ENCODE data around the gene TIMM44. TPM values are rescaled to one million over a fixed set of nuclear protein-coding genes. Genes with fewer than 3 reads are reported as not detected.

The TIMM44 gene
- total and polyA plus RNA-seq, 4 donors: 38.4 to 75.8 (median 53.0) TPM

GRCh38 chr19:7953576-7953975 lies 10.1 kb upstream of the TIMM44 start:
- no peak for TF ChIP-seq CTCF (IDR thresholded peaks at IDR 0.05; ENCODE audit: control extremely low read depth, extremely low read depth)
- H3K27me3 ChIP-seq (ENCODE audit: control insufficient read depth in 3 of 3, insufficient read depth in 3 of 3, low read length in 2 of 3): no peaks in the 10 kb centered on the region
- 59 to 68% methylated on average over 7 of the region's 7 CpGs for WGBS, 2 donors
- no peak overlapping the region for H3K4me3 ChIP-seq
- ATAC-seq (ENCODE audit: insufficient read depth, low FRiP score) (no peak), DNase-seq (no peak)
- H3K9ac ChIP-seq (ENCODE audit: insufficient read depth in 1 of 2, low read length in 2 of 2): no peak overlapping the region
- H3K36me3 ChIP-seq (ENCODE audit: control insufficient read depth in 4 of 4, insufficient read depth in 4 of 4, low read length in 4 of 4): peaks cover 0 to 10% (median 2%) of the 10 kb centered on the region in 4 donors
- H3K4me1 ChIP-seq (ENCODE audit: control insufficient read depth in 5 of 5, insufficient read depth in 5 of 5, low read length in 5 of 5): peaks cover 0 to 5% (median 0%) of the 10 kb centered on the region in 5 donors
- no peaks in the 10 kb centered on the region for H3K9me3 ChIP-seq (ENCODE audit: control insufficient read depth in 4 of 4, insufficient read depth in 3 of 4, low read length in 3 of 4)
- H3K27ac ChIP-seq (ENCODE audit: low read depth in 1 of 2, low read length in 1 of 2): no peak overlapping the region

GRCh38 chr19:7953060-7953459 lies 9.6 kb upstream of the TIMM44 start:
- no peak for DNase-seq
- H3K27ac ChIP-seq (ENCODE audit: low read depth in 1 of 2, low read length in 1 of 2): no peak overlapping the region
- no peaks in the 10 kb centered on the region for H3K9me3 ChIP-seq (ENCODE audit: control insufficient read depth in 4 of 4, insufficient read depth in 3 of 4, low read length in 3 of 4)
- TF ChIP-seq CTCF (IDR thresholded peaks at IDR 0.05; ENCODE audit: control extremely low read depth, extremely low read depth): no peak
- H3K27me3 ChIP-seq (ENCODE audit: control insufficient read depth in 3 of 3, insufficient read depth in 3 of 3, low read length in 2 of 3): no peaks in the 10 kb centered on the region
- H3K9ac ChIP-seq (ENCODE audit: insufficient read depth in 1 of 2, low read length in 2 of 2): no peak overlapping the region
- H3K4me3 ChIP-seq: no peak overlapping the region
- peaks cover 0 to 5% (median 0%) of the 10 kb centered on the region in 5 donors for H3K4me1 ChIP-seq (ENCODE audit: control insufficient read depth in 5 of 5, insufficient read depth in 5 of 5, low read length in 5 of 5)
- H3K36me3 ChIP-seq (ENCODE audit: control insufficient read depth in 4 of 4, insufficient read depth in 4 of 4, low read length in 4 of 4): peaks cover 0 to 5% (median 2%) of the 10 kb centered on the region in 4 donors
- ATAC-seq (ENCODE audit: insufficient read depth, low FRiP score): no peak
- WGBS, 2 donors: 4 to 14% methylated on average over 3 of the region's 3 CpGs

GRCh38 chr19:7947939-7948338 lies 4.5 kb upstream of the TIMM44 start:
- no peak for TF ChIP-seq CTCF (IDR thresholded peaks at IDR 0.05; ENCODE audit: control extremely low read depth, extremely low read depth)
- Histone ChIP-seq H3K36me3 (ENCODE audit: control insufficient read depth in 4 of 4, insufficient read depth in 4 of 4, low read length in 4 of 4) (no peaks in the 10 kb centered on the region), H3K27ac (ENCODE audit: low read depth in 1 of 2, low read length in 1 of 2) (no peak overlapping the region), H3K4me1 (ENCODE audit: control insufficient read depth in 5 of 5, insufficient read depth in 5 of 5, low read length in 5 of 5) (peaks cover 0 to 4% (median 0%) of the 10 kb centered on the region in 5 donors), H3K9ac (ENCODE audit: insufficient read depth in 1 of 2, low read length in 2 of 2) (no peak overlapping the region), H3K9me3 (ENCODE audit: control insufficient read depth in 4 of 4, insufficient read depth in 3 of 4, low read length in 3 of 4) (no peaks in the 10 kb centered on the region), H3K27me3 (ENCODE audit: control insufficient read depth in 3 of 3, insufficient read depth in 3 of 3, low read length in 2 of 3) (no peaks in the 10 kb centered on the region), H3K4me3 (no peak overlapping the region)
- WGBS, 2 donors: 96 to 98% methylated on average over 4 of the region's 4 CpGs
- DNase-seq (no peak), ATAC-seq (ENCODE audit: insufficient read depth, low FRiP score) (no peak)

GRCh38 chr19:7944177-7944761 lies 803 bp upstream of the TIMM44 start:
- Histone ChIP-seq H3K4me3 (peak overlapping the region; percentile 49), H3K27me3 (ENCODE audit: control insufficient read depth in 3 of 3, insufficient read depth in 3 of 3, low read length in 2 of 3) (no peaks in the 10 kb centered on the region), H3K36me3 (ENCODE audit: control insufficient read depth in 4 of 4, insufficient read depth in 4 of 4, low read length in 4 of 4) (peaks cover 5 to 12% (median 7%) of the 10 kb centered on the region in 4 donors), H3K27ac (ENCODE audit: low read depth in 1 of 2, low read length in 1 of 2) (peak overlapping the region; percentile 79 to 93), H3K9me3 (ENCODE audit: control insufficient read depth in 4 of 4, insufficient read depth in 3 of 4, low read length in 3 of 4) (no peaks in the 10 kb centered on the region), H3K4me1 (ENCODE audit: control insufficient read depth in 5 of 5, insufficient read depth in 5 of 5, low read length in 5 of 5) (peaks cover 0 to 10% (median 0%) of the 10 kb centered on the region in 5 donors), H3K9ac (ENCODE audit: insufficient read depth in 1 of 2, low read length in 2 of 2) (peak overlapping the region in 1 of 2 donors; percentile 68)
- TF ChIP-seq CTCF (IDR thresholded peaks at IDR 0.05; ENCODE audit: control extremely low read depth, extremely low read depth): peak; percentile 81
- 26 to 27% methylated on average over 18 of the region's 18 CpGs for WGBS, 2 donors
- ATAC-seq (ENCODE audit: insufficient read depth, low FRiP score) (peak; percentile 59), DNase-seq (peak; percentile 90 to 95 (median 93))

All from lung (tissue), 12 donors.